ENCODE measurements around the gene ESPN.

- no peak for TF ChIP-seq POLR2AphosphoS5 (IDR thresholded peaks at IDR 0.05; ENCODE audit: low read depth, low read length)
- no peak for TF ChIP-seq POLR2A (IDR thresholded peaks at IDR 0.05; ENCODE audit: low read depth, low read length)
- TF ChIP-seq TAF1 (IDR thresholded peaks at IDR 0.05; ENCODE audit: low read depth, low read length) = no peak
- TF ChIP-seq SPI1 (IDR thresholded peaks at IDR 0.05; ENCODE audit: low read depth, low read length) = no peak
- TF ChIP-seq POU2F2 (IDR thresholded peaks at IDR 0.05; ENCODE audit: low read depth, low read length) = peak; percentile 91; the same call in 1 of the 2 replicates
- TF ChIP-seq PAX5 (IDR thresholded peaks at IDR 0.05; ENCODE audit: insufficient read depth, low read length, severe bottlenecking) = no peak
Measured at GRCh38 chr1:6460301-6461050, 35.9 kb downstream of the ESPN start.

Data from GM12891 (cell line).